Activated CD8-positive, alpha-beta memory T cell treated with anti-CD3 and anti-CD28 coated beads for 36 hours (primary cell): ENCODE measurements around the gene SMTNL2. TPM values are rescaled to one million over a fixed set of nuclear protein-coding genes. Genes with fewer than 3 reads are reported as not detected.

Experiments used
- CTCF ChIA-PET: fragments of 350-600 bp; sonication (Branson Sonifier 250); formaldehyde crosslinking; loops from one replicate; lab custom pipeline; 2021; ENCODE audit warnings: antibody characterized with exemption; lab: Charles Lee
- POLR2A ChIA-PET: fragments of 350-600 bp; sonication (Branson Sonifier 250); formaldehyde crosslinking; loops from one replicate; lab custom pipeline; 2021; ENCODE audit warnings: antibody characterized with exemption; lab: Charles Lee
- total RNA-seq, 2 experiments: library from RNA; stranded (reverse); gene quantifications; one replicate each; pipeline ENCODE4 v1.2.3, GENCODE V29; 2021

The SMTNL2 gene
- total RNA-seq, 2 experiments from 2014 or later = not detected

DNA sequence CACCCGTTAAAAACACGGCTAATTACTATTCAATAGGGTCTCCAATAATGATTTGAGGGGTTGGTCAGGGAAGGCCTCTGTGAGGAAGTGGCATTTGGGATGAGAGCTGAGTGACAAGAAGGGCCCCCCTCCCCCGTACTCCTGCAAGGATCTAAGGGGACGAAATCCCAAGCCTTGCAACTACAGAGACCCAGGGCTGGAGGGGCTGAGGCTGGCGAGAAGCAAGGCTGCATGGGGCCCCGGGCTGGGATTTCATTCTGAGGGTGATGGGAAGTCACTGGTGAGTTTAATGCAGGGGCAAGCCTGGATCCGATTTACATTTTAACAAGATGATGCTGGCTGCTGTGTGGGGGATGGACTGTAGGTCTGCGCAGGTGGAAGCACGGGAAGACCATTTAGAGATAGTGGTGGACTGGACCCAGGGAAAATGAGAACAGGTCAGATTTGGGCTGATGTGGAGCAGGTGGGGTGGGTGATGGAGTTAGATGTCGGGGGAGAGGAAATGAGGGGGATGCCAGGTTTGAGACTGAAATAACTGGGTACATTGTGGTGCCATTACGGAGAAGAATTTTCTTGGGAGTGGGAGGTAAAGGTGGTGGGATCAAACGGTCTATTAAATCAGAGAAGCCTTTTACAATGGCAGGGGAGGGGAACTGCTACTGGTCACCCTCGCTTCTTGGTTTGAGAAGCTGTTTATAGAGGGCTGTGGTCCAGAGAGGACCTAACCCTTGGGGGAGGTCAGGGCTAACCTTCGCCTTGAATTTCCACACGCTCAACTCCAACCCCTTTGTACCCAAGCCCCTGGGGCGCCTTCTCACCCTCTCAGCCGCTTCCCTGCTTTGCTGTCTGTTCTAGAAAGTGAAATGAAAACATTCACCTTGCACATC lies 28.2 kb upstream of the SMTNL2 start:
- ChIA-PET CTCF (interaction anchor here (0.6 to 2.3 kb wide), 5 partner anchors 11 to 81 kb away, joined by 3 to 7 read pairs (median 3); partner anchors contain the start of gene SMTNL2), POLR2A (interaction anchor here (0.6 kb wide), 1 partner anchor 389 kb away, joined by 3 read pairs; no protein-coding TSS in a partner anchor)

DNA sequence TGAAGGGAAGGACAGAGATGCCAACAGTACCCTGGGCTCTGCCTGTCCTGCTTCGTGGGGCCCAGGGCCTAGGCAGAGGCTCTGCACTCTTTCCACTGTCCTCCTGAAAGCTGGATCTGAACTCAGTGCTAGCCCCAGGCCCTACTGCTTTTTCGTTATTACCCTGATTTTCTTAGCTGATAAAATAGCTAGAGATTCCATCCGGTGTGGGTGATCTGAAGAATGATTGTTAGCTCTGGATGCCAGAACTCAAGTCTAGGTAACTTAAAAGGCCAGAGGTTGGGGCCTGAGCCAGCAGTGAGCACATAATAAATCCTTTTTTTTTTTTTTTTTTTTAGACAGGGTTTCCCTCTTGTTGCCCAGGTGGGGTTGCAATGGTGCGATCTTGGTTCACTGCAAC lies 27.3 kb upstream of the SMTNL2 start:
- ChIA-PET POLR2A (interaction anchor here (0.6 kb wide), 2 partner anchors 63 to 388 kb away, joined by 3 to 5 read pairs; no protein-coding TSS in a partner anchor), CTCF (interaction anchor here (0.7 to 0.8 kb wide), 3 partner anchors 10 to 1522 kb away, joined by 3 to 4 read pairs (median 3); no protein-coding TSS in a partner anchor)

GRCh38 chr17:4557626-4558346 lies 26.5 kb upstream of the SMTNL2 start:
- POLR2A ChIA-PET = interaction anchor here (0.6 kb wide), 1 partner anchor 62 kb away, joined by 5 read pairs; no protein-coding TSS in a partner anchor
- CTCF ChIA-PET = interaction anchor here (0.8 kb wide), 1 partner anchor 9 kb away, joined by 3 read pairs; no protein-coding TSS in a partner anchor

DNA sequence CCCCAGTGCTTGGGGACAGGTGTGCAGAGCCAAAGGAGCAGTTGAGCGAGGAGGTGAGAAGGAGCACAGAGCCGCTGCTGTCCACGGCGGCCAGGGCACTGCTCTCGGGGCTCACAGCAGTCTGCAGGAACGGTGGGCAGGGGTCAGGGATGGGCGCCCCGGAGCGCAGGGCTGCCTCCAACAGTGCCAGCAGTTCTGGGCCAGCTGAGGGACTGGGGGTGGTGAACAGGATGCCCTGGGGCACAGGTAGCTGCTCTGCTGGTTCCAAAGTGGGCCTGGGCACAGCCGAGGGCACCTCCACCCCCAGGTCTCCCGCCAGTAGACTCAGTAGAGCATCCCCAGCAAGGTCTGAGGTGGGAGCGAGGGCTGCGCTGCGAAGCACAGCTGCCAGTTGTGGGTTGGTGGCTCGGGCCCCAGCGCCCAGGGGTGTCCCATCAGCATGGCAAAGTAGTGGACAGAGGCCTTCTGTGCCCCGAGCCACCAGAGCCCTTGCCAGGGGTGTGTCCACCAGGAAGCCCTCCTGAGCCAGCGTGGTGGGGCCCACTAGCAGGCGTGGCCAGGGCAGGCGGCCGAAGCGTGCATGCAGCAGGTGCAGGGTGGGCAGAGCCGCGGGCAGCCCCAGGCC lies 25.9 kb upstream of the SMTNL2 start:
- ChIA-PET CTCF (no interaction called here), POLR2A (no interaction called here)

GRCh38 chr17:4559139-4559791 lies 25.1 kb upstream of the SMTNL2 start:
- CTCF ChIA-PET = interaction anchor here (0.6 kb wide), 1 partner anchor 137 kb away, joined by 4 read pairs; no protein-coding TSS in a partner anchor
- POLR2A ChIA-PET = no interaction called here

DNA sequence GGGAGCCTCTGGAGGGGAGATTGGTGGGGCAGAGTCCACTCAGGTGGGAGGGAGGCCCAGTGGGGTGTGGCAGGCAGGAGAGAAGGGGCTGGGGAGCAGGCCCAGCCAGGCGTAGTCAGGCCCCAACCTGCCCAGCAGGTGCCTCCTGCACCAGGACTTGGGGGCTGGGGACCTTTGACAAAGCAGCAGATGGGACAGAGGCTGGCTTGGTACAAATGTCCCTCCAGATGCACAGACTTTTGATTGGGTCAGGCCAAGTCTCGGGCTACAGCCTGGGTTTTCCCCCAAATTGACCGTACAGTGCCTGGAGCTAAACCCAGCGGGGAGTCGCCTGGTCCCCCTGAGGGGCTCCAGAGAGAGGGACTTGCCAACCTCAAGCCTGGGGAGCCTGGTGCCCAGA lies 24.4 kb upstream of the SMTNL2 start:
- CTCF ChIA-PET = no interaction called here

DNA sequence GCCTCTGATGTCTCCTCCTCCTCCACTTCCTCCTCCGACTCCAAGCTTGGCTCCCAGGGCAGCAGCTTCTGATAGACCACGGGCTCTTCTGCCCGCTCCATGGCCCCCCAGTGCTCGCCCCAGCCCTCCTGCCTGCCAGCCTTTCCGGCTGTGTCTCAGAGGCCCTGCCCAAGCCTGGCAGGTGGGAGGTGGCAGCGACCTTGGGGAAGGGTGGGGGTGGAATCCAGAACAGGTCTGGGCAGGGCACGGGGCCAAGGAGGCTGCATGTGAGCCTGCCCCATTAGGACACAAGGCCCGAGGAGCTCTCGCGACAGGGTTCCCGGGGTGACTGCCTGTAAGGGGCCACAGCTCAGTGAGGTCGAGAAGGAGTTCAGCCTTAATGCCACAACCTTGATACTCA lies 23.9 kb upstream of the SMTNL2 start, which contains the start of gene GGT6:
Gene GGT6, minus strand, starts transcription at position 157 of the 400 bp plus-strand sequence. Its CDS starts 56 bp downstream, at position 101.
- ChIA-PET POLR2A (interaction anchor here (0.6 kb wide), 1 partner anchor 436 kb away, joined by 4 read pairs; no protein-coding TSS in a partner anchor), CTCF (no interaction called here)

More for the DNA sequence above, 24.4 kb upstream of the SMTNL2 start:
- POLR2A ChIA-PET = no interaction called here

- CTCF ChIA-PET = no interaction called here
- POLR2A ChIA-PET = interaction anchor here (0.6 kb wide), 1 partner anchor 436 kb away, joined by 4 read pairs; no protein-coding TSS in a partner anchor
Measured at GRCh38 chr17:4560837-4561256, 23.5 kb upstream of the SMTNL2 start.

DNA sequence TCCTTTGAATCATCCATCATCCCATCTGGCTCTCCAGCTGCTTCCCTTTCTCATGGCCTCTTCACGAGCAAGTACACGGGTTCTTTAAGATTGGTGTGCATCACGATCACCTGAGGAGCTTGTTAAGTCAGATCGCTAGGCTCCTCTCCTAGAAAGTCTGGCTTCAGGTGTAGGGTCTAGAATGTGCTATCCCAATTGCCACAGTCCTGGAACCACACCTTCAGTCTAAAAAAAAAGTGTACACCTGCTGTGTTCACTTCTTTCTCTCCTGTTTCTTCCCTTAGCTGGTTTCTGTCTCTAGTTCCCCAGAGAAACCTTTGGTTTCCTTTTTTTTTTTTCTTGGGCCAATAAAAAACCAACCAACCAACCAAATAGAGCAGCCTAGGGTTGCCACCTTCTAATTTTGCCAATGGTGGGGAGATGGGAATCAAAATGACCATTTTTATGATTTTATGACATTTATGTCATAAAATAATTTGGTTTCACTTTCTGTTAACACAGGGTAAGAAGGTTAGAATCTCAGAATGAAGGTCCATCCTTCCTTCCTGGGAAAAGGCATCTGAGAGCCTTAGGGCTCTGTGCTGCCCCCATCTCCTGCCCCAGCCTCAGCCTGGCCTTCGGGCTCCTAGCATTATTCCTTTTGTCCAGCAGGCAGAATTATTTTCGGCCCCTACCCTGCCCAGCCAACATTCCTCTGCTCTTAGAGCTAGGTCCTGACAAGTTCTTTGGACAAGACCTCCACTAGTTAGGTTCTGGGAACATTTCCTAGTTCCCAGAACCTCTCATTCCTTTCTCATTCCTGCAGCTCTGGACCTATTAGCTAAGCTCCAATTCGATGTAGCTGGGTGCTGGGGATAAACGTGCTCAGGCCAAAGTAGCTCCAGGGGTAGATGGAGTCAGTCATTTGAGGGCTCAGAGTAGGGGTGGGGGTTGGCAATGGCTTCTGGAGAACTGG lies 22.0 kb upstream of the SMTNL2 start:
- ChIA-PET POLR2A (interaction anchor here (1.0 kb wide), 3 partner anchors 141 to 409 kb away, joined by 3 to 4 read pairs (median 3); partner anchors contain the start of genes PELP1 and SPAG7), CTCF (interaction anchor here (0.8 to 1.3 kb wide), 3 partner anchors 10 to 141 kb away, joined by 3 read pairs; partner anchors contain the start of gene SPNS3)

DNA sequence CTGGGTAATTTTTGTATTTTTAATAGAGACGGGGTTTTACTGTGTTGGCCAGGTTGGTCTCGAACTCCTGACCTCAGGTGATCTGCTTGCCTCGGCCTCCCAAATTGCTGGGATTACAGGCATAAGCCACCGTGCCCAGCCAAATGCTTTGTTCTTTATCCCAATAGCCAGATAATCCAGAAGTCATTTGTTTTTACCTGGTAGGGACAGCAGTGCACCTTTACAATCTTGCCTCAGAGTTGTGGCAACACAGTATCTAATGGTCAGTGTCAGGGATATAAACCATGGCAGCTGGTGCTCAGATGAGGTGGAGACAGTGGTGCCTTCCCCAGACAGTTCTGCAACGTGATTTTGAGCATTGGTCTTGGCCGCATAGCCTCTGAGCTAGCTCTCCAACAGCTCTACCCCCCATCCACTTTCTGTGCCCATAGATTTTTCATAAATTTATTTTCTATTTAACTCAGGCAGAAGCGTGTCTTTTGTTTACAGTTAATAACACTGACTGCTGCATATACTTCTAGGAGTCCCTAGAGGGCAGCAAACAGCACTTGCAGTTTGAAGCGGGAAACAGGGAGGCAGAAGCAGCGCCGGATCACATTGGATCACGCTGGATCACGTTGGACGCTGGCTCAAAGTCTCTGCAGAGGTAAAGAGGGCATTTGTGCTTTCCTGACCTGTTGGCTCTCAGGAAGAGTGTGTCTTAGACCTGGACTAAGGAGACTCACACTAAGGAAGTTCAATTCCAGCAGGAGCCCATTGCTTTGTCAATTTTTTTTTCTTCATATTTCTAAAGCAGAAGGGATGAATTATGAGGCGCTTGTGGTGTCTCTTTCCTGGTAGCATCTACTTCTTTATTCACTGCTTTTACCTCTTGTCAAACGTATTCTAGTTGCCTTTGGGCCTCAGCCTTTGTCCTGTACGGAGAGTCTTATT lies 18.9 kb upstream of the SMTNL2 start:
- ChIA-PET CTCF (interaction anchor here (0.6 to 4.6 kb wide), 14 partner anchors 8 to 296 kb away, joined by 3 to 65 read pairs (median 3); partner anchors contain the start of genes PSMB6 and SMTNL2), POLR2A (interaction anchor here (0.7 kb wide), 1 partner anchor 422 kb away, joined by 3 read pairs; no protein-coding TSS in a partner anchor)

DNA sequence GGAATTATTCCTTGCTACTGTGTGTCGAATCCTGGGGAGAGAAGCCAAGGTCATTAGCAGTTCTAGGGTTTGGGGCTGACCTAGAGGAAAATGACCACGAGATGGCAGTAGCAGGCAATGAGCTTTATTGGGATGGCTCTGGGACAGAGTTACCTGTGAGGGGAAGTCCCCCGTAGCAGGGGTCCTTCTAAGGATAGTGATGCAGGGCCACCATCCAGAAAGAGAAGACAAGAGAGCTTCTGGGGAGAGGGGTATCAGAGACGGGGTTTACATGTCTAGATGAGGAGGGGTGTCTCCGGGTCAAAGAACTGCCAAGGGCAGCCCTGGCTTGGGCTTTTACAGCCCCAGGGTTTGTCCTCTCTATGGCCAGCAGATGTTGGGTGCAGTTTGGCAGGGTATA lies 17.5 kb upstream of the SMTNL2 start:
- CTCF ChIA-PET = interaction anchor here (0.5 to 4.6 kb wide), 28 partner anchors 9 to 343 kb away, joined by 3 to 65 read pairs (median 4); partner anchors contain the start of genes MYBBP1A, PSMB6 and SMTNL2
- POLR2A ChIA-PET = no interaction called here

- POLR2A ChIA-PET = no interaction called here
- CTCF ChIA-PET = interaction anchor here (1.1 to 1.2 kb wide), 2 partner anchors 14 to 40 kb away, joined by 3 read pairs; no protein-coding TSS in a partner anchor
Measured at GRCh38 chr17:4569591-4569990, 14.7 kb upstream of the SMTNL2 start.

- CTCF ChIA-PET = no interaction called here
- POLR2A ChIA-PET = no interaction called here
Measured at GRCh38 chr17:4572131-4572530, 12.2 kb upstream of the SMTNL2 start.

- CTCF ChIA-PET = interaction anchor here (1.2 to 1.6 kb wide), 2 partner anchors 8 to 217 kb away, joined by 3 to 4 read pairs; no protein-coding TSS in a partner anchor
Measured at GRCh38 chr17:4573115-4573514, 11.2 kb upstream of the SMTNL2 start.

DNA sequence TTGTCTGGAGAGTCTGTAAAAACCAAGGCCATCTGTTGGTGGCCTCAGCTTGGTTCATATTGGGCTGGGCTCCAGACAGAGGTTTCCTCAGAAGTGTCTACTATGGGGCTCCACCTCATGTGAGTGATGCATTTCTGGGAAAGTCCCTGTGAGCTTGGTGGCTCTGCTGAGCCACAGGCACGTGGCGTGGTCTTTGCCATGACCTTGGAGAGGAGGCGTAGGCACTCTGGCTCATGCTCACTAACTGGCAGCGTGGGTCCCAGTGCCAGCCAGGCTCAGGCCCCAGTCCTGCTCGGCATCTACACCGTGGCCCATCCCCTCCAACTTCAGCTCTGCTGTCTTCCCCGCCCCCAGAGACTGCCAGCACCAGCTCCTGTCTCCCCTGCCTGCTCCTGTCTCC lies 10.7 kb upstream of the SMTNL2 start:
- ChIA-PET CTCF (interaction anchor here (0.9 to 1.6 kb wide), 5 partner anchors 9 to 217 kb away, joined by 3 to 4 read pairs (median 3); no protein-coding TSS in a partner anchor), POLR2A (interaction anchor here (0.7 to 1.0 kb wide), 3 partner anchors 19 to 217 kb away, joined by 3 to 5 read pairs (median 3); partner anchors contain the start of gene ARRB2)

More at GRCh38 chr17:4573115-4573514, 11.2 kb upstream of the SMTNL2 start:
- POLR2A ChIA-PET = interaction anchor here (0.9 kb wide), 1 partner anchor 217 kb away, joined by 5 read pairs; no protein-coding TSS in a partner anchor
